Kasumi-1 (cell line): Measurements from ENCODE around the gene BMAL1.
A peak's percentile ranks its signal among the peaks of the same experiment; 100 is the strongest.
"Not testable (repeated sequence)": the region's sequence is repeated elsewhere in the genome, so short reads cannot be mapped to it uniquely, and the experiment has no call there.

Source experiments
- DNase-seq, 2 experiments: peaks; one replicate each; lab custom pipeline; 2025; lab: John Stamatoyannopoulos, UW

BMAL1 gene

DNA sequence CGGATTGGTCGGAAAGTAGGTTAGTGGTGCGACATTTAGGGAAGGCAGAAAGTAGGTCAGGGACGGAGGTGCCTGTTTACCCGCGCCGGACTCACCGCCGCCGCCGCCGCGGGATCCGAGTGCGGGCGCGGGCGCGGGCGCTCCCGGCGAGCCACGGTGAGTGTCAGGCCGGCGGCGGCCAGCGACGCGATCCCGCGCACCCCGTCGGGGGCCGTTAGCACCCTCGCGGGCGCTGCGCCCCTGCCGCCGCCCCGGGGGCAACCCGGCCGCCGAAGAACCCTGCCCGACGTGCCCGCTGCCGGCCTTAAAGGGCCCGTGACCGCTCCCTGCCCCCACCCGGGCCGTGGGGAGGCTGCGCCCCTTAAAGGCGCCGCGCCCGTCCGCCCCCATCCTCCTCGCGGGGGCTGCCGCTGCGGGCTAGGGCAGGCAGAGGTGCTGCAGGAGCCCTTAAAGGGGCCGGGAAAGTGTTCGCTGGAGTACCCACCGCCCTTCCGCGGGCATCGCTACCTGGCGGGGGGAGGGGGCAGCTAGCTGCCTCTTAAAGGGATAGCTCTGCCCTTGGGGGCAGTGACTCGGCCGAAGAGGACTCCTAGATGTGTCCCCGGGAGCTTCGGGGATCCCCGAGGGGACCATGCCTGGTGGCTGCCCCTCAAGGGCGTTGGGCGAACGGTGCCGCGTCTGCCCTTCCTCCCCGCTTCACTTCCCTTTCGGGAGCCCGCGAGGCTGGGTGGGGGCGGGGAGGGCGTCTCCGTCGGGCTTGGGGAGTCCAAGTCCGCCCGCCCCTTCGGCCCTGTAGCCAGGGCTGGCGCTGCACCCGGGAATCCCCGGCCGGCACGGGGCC is at the start of gene BMAL1:
Gene BMAL1 (plus strand): TSS at position 23 of the 841 bp plus-strand sequence. CDS start 76,519 bp downstream, outside the sequence.
- DNase-seq: no peak

GRCh38 chr11:13228572-13228971 is 49.0 kb upstream of the BMAL1 start:
- DNase-seq: no peak

- no peak for DNase-seq
Measured at GRCh38 chr11:13229136-13229535, 48.5 kb upstream of the BMAL1 start.

DNA sequence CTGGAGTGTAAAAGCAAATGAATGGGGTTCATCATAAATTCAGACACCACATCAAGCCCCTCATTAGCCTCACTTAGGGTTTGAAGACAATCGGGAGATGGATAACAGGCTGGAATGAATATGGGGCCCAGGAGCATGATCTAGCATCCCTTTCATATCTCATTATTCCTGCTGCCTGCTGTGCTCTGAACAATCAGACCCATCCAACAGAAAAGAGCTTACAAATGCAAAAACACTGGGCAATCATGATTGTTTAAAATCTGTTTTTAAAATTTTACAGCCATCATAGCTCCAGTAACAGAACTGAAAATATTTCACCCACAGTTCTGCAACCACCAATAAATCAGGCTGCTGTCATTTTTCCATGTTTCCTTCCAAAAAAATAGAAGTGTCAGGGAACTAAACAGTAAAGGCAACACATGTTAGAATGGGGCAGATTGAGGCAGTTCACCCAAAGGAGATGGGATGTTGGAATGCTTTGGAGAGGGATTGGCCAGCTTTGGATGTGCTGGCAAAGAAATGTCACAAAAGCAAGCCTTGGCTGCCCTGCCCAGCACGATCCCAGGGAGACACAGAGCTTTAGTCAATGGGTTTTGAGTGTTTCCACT is 47.8 kb upstream of the BMAL1 start:
- no peak for DNase-seq

- DNase-seq: no peak
Measured at GRCh38 chr11:13233173-13233745, 44.3 kb upstream of the BMAL1 start.

DNA sequence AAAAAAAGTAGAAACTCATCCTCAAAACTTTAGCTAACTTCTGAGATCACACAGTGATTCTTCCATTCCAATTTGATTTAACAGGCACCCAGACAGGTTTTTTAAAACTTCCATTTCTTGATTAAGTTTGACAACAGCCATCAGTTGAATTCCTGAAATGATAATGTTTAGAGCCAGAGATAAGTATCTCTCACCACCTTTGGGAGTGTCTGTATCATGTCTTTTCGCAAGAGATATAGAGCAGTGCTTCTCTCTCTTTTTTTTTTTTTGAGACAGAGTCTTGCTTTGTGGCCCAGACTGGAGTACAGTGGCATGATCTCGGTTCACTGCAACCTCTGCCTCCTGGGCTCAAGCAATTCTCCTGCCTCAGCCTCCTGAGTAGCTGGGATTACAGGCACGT is 41.7 kb upstream of the BMAL1 start:
- DNase-seq: no peak

GRCh38 chr11:13236626-13237025 is 41.0 kb upstream of the BMAL1 start:
- DNase-seq: no peak

DNA sequence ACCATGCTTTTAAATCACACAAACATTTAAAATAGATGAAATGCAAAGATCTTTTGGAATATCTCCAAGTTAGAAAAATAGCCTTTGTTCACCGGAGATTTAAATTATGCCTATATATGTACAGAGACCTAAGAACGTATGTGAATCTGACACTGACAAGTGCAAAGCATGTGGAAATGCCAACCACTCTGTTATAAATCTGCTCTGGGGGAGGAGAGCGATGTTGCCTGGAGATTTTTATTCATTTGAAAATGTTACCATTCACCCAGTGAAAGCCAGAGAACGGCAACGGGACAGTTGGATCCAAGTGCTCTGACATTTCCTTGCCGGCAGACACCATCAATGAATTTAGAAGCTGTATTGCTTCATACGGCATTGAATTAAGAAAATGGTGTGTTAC is 39.8 kb upstream of the BMAL1 start:
- no peak for DNase-seq

DNA sequence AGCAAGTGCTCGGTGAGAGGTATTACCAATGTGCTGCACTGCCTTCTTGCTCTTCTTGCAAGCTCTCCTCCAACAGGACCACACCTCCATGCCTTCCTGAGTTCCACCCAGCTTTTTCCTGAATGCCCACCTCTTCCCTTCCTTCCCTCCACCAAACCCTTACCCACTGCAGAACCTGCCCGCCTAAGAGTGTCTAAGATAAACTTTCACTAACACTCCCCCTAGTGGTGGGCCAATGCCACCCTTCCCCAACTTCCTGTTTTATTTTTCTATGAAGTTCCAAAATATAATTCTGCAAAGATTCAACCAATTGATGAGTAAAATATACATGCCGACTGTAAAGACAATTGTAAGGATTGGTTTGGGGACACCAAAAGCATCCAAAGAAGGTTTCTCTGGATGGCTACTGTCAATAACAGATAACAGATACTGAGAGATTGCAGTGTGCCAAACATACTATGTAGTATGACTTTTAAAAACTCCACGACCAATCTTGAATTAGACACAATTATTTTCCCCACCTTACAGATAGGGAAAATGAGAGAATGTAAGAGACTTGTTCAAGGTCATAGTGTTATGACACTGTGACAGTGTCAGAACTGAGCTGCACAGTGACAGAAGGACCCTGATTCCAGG is 38.6 kb upstream of the BMAL1 start:
- DNase-seq: peak; percentile 55 to 82

DNA sequence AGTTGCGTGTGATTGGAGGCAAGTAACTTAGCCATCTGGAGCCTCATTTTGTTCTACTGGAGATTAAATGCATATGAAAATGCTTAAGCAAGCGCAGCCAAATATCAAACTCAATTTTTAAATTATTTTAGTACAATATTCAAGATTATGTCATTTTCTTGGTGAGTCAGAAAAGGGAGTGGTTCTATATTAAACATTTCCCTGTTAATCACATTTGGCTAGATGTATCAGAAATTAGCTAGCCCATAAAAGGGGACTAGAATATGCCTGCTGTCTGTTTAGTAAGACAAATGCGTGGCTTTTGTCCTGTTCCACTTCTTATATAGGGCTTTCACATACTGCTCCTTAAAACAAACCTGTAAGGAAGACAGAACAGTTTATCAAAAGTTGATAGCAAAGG is 35.0 kb upstream of the BMAL1 start:
- DNase-seq: no peak

GRCh38 chr11:13247606-13248296 is 29.8 kb upstream of the BMAL1 start:
- DNase-seq: no peak

GRCh38 chr11:13249177-13249576 is 28.4 kb upstream of the BMAL1 start:
- no peak for DNase-seq

- DNase-seq: peak in 1 of 2 experiments; percentile 7
Measured at GRCh38 chr11:13249992-13250391, 27.6 kb upstream of the BMAL1 start.

- DNase-seq: no peak
Measured at GRCh38 chr11:13251966-13252365, 25.6 kb upstream of the BMAL1 start.

DNA sequence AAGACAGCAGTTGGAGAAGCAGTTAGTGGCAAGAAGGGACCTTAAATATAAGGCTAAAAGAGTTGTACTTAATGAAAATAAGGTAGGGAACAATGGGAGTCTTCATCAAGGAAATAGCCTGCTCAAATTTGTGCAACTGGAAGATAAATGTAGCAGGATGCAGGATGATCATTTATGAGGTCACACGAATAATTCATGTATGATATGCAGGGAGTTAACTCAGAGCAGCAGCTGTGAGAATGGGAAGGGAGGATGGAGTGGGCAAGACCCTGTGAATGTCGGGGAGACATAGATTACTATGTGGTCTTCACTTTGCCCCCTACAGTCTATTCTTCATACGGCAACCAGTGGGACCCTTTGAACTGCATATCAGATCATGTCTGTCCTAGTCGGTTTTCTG is 25.2 kb upstream of the BMAL1 start:
- DNase-seq: no peak

DNA sequence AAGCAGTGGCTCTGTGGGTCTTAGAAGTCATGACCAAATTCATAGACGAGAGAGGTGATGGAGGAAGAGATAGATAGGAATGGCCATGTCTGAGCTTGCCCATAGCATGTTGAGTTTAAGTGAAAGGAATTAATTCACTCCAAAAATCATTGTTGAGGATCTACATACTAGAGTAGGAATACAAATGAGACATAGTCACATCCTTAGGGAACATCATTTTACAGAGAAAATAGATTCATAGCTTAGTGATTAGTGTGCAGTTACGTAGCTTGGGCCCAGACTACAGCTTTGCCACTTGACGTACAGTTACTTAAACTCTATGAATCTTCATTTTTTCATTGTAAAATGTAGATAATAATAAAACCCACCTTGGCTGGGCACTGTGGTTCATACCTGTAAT is 21.4 kb upstream of the BMAL1 start:
- DNase-seq: no peak

DNA sequence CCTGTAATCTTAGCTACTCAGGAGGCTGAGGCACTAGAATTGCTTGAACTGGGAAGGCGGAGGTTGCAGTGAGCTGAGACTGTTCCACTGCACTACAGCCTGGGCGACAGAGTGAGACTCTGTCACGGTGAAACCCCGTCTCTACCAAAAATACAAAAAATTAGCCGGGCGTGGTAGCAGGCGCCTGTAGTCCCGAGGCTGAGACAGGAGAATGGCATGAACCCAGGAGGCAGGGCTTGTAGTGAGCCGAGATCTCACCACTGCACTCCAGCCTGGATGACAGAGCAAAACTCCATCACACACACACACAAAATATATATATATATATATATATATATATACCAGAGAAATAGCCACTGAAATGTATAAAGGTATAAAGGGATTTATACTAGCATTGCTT is 19.5 kb upstream of the BMAL1 start:
- DNase-seq: not testable (repeated sequence)

GRCh38 chr11:13258855-13259254 is 18.7 kb upstream of the BMAL1 start:
- DNase-seq: no peak

GRCh38 chr11:13259374-13259773 is 18.2 kb upstream of the BMAL1 start:
- DNase-seq: no peak

GRCh38 chr11:13260201-13260962 is 17.2 kb upstream of the BMAL1 start:
- DNase-seq: no peak

DNA sequence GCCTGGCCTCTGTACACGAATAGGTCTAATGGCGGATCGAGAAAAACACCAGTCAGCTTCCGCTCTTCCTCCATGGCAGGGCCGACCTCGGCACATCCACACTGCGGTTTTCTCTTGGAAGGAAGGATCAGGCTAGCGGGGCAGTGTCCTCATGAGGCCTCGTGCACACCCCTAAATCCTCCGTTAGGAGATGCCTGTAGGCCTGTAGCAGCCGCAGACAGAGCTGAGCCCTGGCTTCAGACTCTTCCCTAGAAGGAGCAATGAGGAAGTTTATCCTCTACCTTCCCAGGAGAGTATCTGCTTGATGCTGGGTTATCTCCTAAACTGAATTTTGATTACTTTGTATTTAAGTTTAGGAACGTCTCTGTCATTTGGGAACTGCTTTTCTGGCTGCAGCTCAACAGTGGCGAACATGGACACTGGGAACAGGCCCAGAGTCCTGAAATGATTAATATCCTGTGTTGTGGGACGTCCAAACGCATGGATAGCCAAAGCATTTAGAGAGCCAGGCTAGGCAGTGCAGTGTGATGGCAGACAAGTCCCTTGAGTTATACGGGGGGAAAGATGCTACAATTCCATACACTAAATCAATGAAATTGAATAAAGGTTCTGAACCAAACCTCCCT is 16.5 kb upstream of the BMAL1 start:
- DNase-seq: no peak
